ENCODE measurements around the gene MCAT.

Gene MCAT

GRCh38 chr22:43113526-43114251 is 29.5 kb downstream of the MCAT start:
- DNase-seq (ENCODE audit: extremely low read depth, insufficient read length) = no peak
- TF ChIP-seq, protein P1, sequence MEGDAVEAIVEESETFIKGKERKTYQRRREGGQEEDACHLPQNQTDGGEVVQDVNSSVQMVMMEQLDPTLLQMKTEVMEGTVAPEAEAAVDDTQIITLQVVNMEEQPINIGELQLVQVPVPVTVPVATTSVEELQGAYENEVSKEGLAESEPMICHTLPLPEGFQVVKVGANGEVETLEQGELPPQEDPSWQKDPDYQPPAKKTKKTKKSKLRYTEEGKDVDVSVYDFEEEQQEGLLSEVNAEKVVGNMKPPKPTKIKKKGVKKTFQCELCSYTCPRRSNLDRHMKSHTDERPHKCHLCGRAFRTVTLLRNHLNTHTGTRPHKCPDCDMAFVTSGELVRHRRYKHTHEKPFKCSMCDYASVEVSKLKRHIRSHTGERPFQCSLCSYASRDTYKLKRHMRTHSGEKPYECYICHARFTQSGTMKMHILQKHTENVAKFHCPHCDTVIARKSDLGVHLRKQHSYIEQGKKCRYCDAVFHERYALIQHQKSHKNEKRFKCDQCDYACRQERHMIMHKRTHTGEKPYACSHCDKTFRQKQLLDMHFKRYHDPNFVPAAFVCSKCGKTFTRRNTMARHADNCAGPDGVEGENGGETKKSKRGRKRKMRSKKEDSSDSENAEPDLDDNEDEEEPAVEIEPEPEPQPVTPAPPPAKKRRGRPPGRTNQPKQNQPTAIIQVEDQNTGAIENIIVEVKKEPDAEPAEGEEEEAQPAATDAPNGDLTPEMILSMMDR (IDR thresholded peaks at IDR 0.05; ENCODE audit: insufficient read depth, low read length, poor library complexity, severe bottlenecking) = no peak
- Histone ChIP-seq H3K27me3 (replicated peaks; ENCODE audit: control insufficient read depth, insufficient read depth, low read length) (no peaks in the 10 kb centered on the region; the same call in 1 of the 2 replicates), H3K36me3 (ENCODE audit: control insufficient read depth, insufficient read depth, low read length) (no peaks in the 10 kb centered on the region), H3K4me3 (replicated peaks; ENCODE audit: low read depth, low read length) (no peak overlapping the region)

DNA sequence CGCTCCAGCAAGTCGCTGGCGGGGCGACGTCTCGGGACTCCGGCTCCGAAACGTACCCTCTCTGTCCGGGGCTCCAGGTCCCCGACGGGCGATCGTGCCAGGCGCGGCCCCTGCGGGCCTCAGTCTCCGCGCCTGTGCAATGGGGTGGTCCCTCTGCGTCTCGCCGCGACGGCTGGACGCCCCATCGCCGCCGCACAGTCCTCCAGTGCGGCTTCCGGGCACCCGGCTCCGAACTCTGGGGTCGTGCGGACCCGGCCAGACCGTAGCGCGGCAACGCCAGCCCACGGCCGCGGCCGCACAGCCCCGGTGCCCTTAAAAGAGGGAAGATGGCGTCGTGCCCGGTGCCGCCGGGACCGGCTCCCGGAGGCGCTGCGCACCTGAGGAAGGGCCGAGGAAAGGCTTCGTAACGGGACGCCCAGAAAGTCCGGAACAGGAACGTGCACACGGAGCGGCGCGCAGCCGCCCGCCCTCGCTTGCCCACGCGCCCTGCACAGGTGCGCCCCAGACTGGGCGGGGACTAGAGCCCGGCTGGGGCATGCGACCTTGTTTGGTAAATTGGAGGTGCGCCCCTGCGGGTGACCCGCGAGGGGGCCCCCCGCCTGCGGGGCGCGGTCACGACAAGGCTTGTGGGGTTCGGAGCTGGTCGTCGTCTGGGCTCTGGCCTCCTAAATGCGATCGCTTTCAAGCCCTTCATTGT is 32.1 kb downstream of the MCAT start:
- TF ChIP-seq, protein P1 (IDR thresholded peaks at IDR 0.05; ENCODE audit: insufficient read depth, low read length, poor library complexity, severe bottlenecking) = peak; percentile 11
- Histone ChIP-seq H3K36me3 (ENCODE audit: control insufficient read depth, insufficient read depth, low read length) (no peaks in the 10 kb centered on the region), H3K27me3 (replicated peaks; ENCODE audit: control insufficient read depth, insufficient read depth, low read length) (no peaks in the 10 kb centered on the region; the same call in 1 of the 2 replicates), H3K4me3 (replicated peaks; ENCODE audit: low read depth, low read length) (peak overlapping the region; percentile 76)
- DNase-seq (ENCODE audit: extremely low read depth, insufficient read length) = peak; percentile 79

DNA sequence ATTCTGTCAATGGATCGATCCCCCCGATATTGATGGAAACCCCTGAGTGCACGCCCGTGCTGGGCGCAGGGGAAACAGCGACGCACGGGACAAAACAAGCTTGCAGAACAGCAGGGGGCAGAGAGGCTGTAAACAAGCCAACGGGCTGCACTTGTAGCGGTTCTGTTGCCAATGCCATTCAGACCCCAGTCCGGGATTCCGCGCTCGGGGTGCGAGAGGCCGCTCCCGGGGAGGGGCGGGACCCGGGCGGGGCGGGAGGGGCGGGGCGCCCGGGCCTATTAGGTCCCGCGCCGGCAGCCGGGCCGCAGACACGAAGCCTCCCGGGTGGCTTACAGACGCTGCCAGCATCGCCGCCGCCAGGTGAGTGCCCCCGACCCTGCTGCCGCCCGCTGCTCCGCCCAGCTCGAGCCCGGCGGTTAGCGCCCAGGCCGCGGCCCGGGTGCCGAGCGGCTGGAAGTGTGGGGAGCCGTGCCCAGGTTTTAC is 32.7 kb downstream of the MCAT start, which contains the start of gene BIK:
Gene BIK, plus strand, starts transcription at position 307 of the 483 bp plus-strand sequence. CDS start 13,273 bp downstream, outside the sequence.
- no peaks in the 10 kb centered on the region for H3K36me3 ChIP-seq (ENCODE audit: control insufficient read depth, insufficient read depth, low read length)
- H3K27me3 ChIP-seq (replicated peaks; ENCODE audit: control insufficient read depth, insufficient read depth, low read length) = no peaks in the 10 kb centered on the region; the same call in 1 of the 2 replicates
- H3K4me3 ChIP-seq (replicated peaks; ENCODE audit: low read depth, low read length) = peak within 1 kb of the TSS; percentile 76
- peak; percentile 67 for DNase-seq (ENCODE audit: extremely low read depth, insufficient read length)
- TF ChIP-seq, protein P1 (IDR thresholded peaks at IDR 0.05; ENCODE audit: insufficient read depth, low read length, poor library complexity, severe bottlenecking) = peak; percentile 48

DNA sequence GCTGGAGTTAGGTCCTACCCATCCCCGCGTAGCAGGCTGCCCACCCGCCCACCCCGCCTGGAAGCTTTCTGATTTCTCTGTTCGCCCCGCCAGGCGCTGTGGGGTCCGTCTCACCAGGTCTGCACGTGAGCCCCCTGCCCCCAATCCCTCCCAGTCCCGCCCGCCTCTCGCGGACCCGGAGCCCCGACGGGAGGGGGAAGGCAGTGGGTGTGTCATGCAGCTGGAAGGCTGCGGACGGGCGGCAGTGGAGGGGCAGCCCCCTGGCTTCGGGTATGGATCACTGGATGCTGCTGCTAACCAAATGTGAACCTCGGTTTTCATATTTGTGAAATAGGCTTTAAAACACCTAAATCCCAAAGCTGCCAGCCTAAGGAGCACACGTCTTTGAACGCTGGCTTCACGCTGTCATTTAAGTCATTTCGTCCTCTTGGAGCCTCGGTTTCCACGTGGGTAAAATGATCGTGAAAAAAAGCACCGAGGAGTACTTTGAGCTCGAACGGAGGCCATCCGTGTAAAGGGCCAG is 33.2 kb downstream of the MCAT start:
- TF ChIP-seq, protein P1 (IDR thresholded peaks at IDR 0.05; ENCODE audit: insufficient read depth, low read length, poor library complexity, severe bottlenecking) = no peak
- no peaks in the 10 kb centered on the region for H3K36me3 ChIP-seq (ENCODE audit: control insufficient read depth, insufficient read depth, low read length)
- no peaks in the 10 kb centered on the region; the same call in 1 of the 2 replicates for H3K27me3 ChIP-seq (replicated peaks; ENCODE audit: control insufficient read depth, insufficient read depth, low read length)
- DNase-seq (ENCODE audit: extremely low read depth, insufficient read length) = no peak
- H3K4me3 ChIP-seq (replicated peaks; ENCODE audit: low read depth, low read length) = peak overlapping the region; percentile 76

GRCh38 chr22:43109511-43109910 is 33.7 kb downstream of the MCAT start:
- Histone ChIP-seq H3K4me3 (replicated peaks; ENCODE audit: low read depth, low read length) (no peak overlapping the region), H3K36me3 (ENCODE audit: control insufficient read depth, insufficient read depth, low read length) (no peaks in the 10 kb centered on the region), H3K27me3 (replicated peaks; ENCODE audit: control insufficient read depth, insufficient read depth, low read length) (no peaks in the 10 kb centered on the region; the same call in 1 of the 2 replicates)
- DNase-seq (ENCODE audit: extremely low read depth, insufficient read length) = no peak
- TF ChIP-seq, protein P1 (IDR thresholded peaks at IDR 0.05; ENCODE audit: insufficient read depth, low read length, poor library complexity, severe bottlenecking) = no peak

Data from GM06990 (cell line).